HG03565 (cell line): Measurements from ENCODE around the gene TNKS1BP1.
"Not testable (repeated sequence)": the region's sequence is repeated elsewhere in the genome, so short reads cannot be mapped to it uniquely, and the experiment has no call there.

Experiments used
- ATAC-seq: cut with Tn5 transposase; IDR thresholded peaks from one replicate; pipeline ENCODE4 v1.9.1; 2021; ENCODE audit warnings: mild to moderate bottlenecking, moderate library complexity; ENCODE audit not compliant: unreplicated experiment

Gene TNKS1BP1, protein sequence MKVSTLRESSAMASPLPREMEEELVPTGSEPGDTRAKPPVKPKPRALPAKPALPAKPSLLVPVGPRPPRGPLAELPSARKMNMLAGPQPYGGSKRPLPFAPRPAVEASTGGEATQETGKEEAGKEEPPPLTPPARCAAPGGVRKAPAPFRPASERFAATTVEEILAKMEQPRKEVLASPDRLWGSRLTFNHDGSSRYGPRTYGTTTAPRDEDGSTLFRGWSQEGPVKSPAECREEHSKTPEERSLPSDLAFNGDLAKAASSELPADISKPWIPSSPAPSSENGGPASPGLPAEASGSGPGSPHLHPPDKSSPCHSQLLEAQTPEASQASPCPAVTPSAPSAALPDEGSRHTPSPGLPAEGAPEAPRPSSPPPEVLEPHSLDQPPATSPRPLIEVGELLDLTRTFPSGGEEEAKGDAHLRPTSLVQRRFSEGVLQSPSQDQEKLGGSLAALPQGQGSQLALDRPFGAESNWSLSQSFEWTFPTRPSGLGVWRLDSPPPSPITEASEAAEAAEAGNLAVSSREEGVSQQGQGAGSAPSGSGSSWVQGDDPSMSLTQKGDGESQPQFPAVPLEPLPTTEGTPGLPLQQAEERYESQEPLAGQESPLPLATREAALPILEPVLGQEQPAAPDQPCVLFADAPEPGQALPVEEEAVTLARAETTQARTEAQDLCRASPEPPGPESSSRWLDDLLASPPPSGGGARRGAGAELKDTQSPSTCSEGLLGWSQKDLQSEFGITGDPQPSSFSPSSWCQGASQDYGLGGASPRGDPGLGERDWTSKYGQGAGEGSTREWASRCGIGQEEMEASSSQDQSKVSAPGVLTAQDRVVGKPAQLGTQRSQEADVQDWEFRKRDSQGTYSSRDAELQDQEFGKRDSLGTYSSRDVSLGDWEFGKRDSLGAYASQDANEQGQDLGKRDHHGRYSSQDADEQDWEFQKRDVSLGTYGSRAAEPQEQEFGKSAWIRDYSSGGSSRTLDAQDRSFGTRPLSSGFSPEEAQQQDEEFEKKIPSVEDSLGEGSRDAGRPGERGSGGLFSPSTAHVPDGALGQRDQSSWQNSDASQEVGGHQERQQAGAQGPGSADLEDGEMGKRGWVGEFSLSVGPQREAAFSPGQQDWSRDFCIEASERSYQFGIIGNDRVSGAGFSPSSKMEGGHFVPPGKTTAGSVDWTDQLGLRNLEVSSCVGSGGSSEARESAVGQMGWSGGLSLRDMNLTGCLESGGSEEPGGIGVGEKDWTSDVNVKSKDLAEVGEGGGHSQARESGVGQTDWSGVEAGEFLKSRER (N-terminal part only)

DNA sequence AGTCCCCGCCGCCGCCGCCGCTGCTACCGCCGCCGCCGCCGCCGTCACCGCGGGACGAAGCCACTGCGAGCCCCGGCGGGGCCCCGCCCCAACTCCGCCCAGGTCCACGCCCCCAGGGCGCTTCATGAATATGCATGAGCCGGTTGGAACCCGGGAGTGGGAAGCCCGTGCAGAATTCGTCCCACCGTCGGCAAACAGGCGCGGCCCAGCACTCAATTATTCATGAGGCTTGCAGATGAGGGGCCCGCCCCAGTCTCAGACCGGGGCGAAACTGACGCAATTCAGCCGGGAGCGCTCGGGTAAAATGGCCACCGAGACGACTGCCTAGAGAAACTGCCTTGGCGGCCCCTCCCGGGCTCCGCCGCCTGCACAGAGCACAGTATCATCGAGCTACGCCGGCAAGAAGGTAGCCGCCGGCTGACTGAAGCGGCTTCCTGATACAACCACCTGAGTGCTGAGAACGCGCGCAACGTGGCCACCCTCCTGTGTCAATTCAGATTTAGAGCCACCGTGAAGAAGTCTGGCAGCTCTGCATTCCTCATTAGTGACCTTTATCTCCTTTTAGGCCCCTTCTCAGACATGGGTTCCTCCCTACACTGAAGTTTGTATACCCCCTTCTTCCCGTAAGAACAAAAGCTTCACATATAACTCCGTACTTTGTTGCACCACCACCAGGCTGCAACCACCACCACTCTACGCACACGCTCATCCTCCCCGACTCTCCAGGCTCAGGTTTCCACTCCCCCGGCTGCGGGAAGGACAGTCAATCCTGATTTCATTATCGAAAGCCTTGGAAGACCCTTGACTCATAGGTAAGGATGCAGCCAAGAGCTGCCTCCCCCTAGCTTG lies at the start of gene TNKS1BP1:
Gene TNKS1BP1 (minus strand): TSS at position 67 of the 849 bp plus-strand sequence. CDS start 3,067 bp downstream, outside the sequence.
- ATAC-seq: peak; percentile 89

DNA sequence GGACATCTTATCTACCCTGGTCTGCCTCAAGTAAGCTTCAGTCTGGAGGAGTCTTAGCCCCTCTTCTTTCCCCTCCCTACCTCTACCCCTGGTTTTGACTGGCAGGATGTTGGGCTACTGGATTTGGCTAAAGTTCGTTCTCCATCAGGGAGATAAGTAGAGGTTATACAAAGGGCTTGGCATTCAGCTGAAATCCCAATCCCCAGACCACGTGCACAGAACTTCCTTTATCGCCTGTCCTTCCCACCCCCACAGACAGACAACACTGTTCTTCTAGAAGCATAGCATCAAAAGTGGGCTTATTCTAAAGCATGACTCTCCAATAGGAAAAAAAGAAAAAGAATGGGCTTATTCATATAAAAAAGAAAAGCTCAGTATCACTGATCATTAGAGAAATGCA lies 48.4 kb upstream of the TNKS1BP1 start:
- no peak for ATAC-seq

DNA sequence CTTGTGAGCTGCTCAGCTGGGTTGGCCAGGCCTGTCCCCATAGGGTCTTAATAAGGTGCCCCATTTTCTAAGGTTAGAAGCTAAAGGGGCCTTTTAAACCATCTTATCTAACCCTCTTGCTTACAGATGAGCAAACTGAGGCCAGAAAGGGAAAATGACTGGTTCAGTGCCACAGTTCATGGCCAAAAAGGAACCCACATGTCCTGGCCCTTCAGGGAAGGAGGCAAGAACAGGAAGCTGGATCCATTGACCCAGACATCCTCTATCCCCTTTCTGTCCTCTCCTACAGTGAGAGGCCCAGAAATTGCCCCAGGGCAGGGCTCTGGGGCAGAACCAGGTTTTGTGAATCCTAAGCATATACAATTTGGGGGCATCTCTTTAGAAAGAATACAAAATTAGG lies 46.2 kb upstream of the TNKS1BP1 start:
- no peak for ATAC-seq

DNA sequence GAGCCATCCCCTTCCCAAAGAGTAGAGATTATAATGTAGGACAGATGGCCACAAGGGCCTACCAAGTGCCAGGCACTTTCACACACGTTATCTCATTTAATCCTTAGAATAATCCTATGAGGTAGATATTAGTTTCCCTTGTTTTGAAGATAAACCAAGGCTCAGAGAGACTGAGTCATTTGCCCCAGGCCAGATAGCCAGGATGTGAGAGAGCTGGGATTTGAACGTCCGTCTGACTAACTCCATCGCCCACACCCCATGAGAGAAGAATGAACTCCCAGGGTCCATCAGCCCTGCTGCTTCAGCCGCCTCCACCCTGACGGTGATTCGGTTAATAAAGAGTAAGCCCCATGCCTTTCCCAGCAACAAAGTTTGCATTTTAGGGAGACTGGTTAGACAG lies 45.5 kb upstream of the TNKS1BP1 start:
- ATAC-seq: no peak

DNA sequence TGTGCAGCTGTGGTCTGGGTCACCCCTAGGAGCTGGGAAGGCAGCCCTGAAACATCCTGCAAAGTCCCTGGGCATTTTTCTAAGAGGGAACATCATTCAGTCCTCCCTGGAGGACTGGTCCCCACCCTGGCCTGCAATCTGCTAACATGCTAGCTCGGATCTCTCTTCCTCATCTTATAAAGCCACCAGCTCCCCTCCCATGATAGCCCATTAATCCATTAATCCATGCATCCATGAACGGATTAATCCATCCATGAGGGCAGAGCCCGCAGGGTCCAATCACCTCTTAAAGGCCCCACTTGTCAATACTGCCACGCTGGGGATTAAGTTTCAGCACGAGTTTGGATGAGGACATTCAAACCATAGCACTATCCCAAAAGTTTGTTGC lies 44.1 kb upstream of the TNKS1BP1 start:
- no peak for ATAC-seq

DNA sequence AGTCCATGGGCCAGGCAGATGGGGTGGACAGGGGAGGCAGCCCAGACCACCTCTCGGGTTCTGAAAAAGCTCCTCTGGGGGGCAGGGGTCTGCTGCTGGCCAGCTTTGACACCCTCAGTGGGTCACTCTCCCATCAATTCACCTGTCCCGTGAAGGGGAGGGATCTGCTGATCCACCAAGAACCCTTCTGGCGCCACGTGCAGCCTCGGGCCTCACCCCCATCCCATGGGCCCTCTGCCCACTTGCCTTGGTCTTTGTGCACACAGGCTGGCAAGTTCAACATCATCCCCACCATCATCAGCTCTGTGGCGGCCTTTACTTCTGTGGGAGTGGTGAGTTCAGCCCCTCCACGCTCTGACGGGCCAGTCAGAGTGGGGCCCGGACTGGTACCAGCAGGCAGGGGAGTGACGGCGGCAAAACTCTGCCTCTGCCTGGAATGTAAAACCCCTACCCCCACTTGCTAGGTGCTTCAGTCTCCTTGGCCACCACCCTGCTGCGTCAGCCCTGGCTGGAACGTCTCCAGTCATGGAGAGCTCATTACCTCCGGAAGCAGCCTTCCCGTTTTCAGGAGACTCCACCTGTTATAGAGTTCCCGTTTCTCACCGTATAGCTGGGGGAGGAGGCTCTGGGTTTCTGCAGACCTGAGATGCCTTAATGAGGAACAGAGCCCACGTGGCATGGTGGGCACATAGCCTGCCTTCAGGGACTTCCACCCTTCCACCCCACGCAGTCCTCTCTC lies 43.5 kb upstream of the TNKS1BP1 start:
- no peak for ATAC-seq

DNA sequence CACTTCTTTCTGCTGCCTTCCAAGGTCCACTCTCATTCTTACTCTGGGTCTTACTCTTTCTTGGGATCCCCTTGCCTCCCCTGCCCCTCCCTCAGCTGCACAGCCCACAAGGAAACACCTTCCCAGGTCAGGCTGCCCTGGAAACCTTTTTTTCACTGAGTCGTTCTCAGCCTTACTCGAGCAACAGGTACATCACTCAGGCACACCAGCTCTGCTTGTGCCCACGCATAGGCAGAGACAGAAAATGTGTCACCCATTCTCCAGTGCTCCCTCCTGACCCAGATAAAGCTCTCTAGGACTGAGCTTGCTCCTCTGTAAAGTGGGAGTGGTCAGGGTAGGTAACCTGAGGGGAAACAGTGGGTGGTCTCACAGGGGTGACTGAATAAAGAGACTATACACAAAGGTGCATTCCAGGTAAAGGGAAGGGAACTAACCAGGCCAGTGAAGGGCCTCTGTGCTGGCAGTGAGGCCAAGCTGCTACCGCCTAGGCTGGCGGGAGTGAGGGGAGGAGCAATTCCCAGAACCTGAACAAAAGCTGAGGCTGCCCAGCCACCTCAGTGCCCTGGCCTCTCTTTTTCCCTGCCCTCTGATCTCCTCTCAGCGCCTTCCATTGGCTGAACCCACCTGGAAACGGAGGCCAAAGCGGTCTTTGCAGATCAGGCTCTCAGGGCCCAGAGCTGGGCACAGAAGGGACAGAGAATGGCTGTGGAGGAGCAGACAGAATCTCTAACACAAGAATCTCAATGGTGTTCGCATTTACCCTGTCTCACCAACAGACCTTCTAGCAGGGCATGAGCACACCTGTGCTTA lies 40.3 kb upstream of the TNKS1BP1 start:
- no peak for ATAC-seq

DNA sequence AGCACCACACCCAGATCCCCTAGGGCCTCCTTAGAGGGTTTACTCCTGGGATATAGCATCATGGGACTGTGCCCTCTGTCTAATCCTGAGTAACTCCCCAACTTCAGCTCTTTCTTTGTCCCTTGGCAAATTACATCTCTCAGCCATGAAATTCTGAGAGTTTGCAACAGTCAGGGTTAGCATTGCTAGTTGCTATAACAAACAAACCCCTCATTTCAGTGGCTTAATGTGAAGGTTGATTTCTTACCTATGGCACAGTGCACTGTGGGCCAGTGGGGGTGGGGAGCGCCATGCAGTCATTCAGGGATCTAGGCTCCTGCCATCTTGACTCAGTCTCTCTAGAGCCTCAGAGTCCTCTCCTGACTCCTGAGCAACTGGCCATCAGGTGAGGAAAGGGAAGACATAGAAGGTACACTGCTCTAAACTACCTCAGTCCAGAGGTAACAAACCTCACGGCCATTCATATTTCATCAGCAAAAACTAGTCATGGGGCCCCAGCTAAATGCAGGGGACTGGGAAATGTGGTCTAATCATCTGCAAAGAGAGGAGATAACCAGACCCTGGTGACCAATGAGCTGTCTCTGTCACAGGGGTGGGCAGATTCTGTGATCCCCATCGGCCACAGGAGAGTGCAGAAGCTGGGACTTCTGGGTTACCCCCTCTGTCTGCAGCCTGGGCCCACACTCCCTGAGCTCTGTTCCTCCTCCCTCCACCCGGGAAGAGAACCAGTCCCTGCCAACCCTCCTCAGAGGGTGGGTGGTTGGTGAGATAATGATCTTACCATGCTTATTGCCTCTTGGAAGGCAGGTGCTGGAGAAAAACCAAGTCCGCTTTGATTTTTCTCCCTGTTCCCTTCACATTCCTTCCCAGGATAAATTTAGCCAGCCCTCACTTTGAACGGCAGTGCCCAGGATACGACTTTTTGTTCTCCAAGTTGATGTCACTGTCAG lies 38.7 kb upstream of the TNKS1BP1 start:
- ATAC-seq: no peak

DNA sequence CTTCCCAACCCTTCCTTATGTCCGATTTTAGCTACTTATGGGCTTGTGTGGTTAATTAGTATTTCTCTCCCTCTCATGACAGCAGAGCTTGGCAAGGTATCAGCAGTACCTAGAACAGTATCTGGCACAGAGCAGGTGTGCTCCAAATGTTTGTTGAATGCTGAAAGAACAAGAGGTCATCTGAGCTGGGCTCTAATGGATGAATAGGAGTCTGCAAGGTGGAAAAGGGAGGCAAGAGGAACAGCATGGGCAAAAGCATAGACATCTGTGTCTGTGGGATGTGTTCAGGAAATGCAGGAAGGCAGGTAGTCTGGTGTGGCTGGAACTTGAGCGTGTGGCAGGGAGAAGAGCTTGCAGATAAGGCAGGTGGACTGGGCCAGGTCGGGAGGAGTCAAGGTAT lies 37.2 kb upstream of the TNKS1BP1 start:
- no peak for ATAC-seq

DNA sequence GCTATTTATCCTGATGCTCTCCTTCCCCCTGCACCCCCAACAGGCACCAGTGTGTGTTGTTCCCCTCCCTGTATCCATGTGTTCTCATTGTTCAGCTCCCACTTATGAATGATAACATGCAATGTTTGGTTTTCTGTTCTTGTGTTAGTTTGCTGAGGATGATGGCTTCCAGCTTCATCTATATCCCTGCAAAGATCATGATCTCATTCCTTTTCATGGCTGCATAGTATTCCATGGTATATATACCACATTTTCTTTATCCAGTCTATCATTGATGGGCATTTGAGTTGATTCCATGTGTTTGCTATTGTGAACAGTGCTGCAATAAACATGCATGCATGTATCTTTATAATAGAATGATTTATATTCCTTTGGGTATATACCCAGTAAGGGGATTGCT lies 36.7 kb upstream of the TNKS1BP1 start:
- ATAC-seq: not testable (repeated sequence)

DNA sequence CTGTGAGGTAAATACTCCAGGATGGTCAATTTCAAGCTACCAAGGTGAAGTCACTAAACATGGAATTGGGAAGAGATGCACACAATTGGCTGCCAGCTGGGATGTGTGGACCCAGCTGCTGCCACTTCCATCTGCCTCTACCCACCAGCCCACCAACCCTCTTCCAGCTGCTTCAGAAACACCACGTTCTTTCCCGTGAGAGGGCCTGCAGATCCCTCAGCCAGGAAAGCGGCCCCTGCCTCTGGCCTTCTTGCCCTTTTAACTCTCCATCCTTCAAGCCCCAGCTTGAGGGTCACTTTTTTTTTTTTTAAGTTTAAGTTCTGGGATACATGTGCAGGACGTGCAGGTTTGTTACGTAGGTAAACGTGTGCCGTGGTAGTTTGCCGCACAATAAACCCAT lies 36.2 kb upstream of the TNKS1BP1 start:
- no peak for ATAC-seq

DNA sequence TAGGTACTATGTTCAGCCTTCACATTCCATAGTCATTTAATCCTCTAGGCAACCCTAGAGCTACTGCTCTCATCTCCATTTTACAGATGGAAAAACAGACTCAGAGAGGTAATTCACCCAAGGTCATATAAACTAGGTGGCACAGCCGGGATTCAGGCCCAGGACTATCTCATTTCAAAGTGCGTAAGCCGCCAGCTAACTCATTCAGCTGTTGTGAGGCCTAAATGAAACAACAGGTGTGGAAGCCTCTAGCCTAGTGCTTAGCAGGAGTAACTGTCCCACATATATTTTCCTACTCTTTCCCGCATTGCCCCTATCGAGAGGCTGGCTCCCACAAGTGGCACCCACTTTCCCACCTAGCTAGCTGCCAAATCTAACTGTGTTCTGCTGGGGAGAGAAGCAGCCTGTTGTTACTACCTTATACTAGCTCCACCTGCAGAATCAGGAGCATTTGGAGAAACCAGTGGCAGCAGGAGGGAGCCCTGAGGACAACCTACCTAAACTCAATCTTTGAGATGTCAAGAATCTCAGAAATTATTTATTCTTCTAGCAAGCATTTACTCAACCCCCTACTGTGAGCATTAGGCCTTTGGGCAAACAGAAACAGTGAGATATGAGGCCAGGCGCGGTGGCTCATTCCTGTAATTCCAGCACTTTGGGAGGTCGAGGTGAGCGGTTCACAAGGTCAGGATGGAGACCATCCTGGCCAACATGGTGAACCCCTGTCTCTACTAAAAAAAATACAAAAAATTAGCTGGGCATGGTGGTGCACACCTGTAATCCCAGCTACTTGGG lies 35.3 kb upstream of the TNKS1BP1 start:
- no peak for ATAC-seq

DNA sequence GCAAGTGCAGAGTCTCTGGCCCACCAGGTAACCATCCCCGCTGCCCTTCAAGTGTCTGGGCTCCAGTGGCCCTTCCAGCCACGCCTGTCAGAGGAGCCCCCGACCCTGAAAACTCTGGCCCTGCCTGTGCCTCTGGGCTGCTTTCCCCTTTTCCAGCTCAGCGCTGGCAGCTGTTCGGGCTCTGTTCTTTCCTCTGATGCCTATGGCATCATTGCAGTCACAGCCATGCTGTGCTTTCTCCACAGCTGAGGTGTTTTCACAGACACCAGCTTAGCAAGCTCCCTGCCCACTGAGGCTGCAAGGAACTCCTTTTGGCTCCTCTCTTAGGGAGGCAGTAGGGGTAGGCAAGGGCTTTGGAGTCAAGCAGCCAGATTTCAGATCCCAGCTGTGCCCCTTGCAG lies 34.6 kb upstream of the TNKS1BP1 start:
- no peak for ATAC-seq

DNA sequence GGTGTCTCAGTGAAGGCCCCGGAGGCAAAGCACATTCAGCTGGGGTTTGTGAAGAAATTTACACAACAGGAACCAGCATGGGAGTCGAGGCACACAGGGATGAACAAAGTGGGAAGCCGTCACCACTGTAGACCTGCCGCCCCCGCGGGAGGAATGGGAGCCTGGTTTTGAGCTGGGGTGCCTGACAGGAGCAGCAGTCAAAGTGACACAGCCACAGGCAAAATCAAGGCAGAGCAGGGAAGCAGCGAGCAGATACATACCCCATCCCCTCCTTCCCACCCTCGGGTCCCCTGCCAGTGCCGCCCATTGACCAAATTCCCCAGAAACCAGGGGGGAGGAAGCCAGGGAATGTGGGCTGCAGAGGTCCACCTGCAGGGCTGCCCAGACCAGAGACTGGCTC lies 34.2 kb upstream of the TNKS1BP1 start:
- no peak for ATAC-seq

DNA sequence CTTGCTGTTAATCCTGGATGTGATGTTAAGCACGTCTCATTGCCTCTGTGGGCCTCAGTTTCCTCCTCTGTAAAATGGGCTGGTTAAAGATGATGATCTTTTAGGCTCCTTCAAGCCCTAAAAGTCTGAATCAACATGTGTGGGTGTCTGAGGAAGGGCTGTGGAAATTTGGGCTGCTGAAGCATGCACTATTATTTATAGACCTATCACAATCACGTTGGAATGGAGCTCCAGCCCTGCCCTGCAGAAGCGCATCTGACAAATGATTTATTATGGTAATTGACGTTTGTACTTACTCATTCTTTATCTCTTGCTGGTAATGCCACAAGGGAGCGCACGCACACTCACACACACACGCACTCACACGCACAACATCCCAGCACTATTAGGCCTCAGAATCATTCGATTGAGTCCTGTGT lies 33.8 kb upstream of the TNKS1BP1 start:
- ATAC-seq: no peak

DNA sequence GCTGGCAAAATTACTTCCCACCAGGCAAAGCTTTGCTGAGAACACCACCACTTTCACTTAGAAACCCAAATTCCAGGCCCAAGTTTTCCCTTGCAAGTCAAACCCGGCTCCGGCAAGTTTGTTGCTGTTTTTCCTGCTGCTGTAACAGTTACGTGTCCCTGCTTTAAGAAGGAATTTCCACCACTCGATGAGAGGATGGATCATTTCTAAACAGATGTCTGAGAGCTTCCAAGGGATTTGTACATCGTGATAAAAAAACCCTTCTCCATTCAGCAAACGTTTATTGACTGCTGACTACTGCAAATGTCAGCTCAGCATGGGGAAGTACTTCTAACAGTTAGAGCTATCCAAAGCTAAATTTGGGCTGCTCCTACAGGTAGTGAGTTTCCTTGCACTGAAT lies 33.1 kb upstream of the TNKS1BP1 start:
- no peak for ATAC-seq

DNA sequence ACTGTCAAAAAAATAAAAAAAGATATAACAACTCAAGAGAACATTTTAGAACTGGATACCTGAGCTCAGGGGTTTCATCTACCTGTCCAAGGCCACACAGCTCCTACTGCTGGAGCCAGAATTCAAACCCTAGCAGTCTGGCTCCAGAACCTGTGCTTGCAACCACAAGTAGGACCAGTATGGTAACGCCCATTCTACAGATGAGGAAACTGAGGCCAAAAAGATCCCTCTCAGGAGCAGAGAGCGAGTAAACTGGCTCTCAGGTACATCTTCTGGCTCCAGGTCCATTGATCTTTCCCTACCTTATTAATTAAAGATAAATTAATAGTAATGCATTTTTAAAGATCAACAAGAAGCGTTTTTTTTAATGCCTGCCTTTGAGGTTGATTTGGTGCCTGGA lies 32.6 kb upstream of the TNKS1BP1 start:
- no peak for ATAC-seq
